Measurements from ENCODE around the gene DNER. TPM values are rescaled to one million over a fixed set of nuclear protein-coding genes. Genes with fewer than 3 reads are reported as not detected.

The DNER gene
- total RNA-seq, 2 donors from 2014 or later = 0.11 to 0.18 TPM

- H3K36me3 ChIP-seq (ENCODE audit: control insufficient read depth, insufficient read depth, low read length) = no peaks in the 10 kb centered on the region
- Mint-ChIP-seq H3K4me1 (peaks cover 9% of the 10 kb centered on the region), H3K4me3 (no peak overlapping the region), H3K27me3 (ENCODE audit: insufficient read depth) (no peaks in the 10 kb centered on the region), H3K36me3 (ENCODE audit: low read depth) (no peaks in the 10 kb centered on the region), H3K9me3 (peaks cover 15% of the 10 kb centered on the region), H3K27ac (no peak overlapping the region)
- TF ChIP-seq CTCF (conservative IDR thresholded peaks at IDR 0.05) = no peak
- no peak for DNase-seq
- peaks cover 13% of the 10 kb centered on the region for H3K9me3 ChIP-seq (ENCODE audit: control insufficient read depth, low read length)
- 66 to 79% methylated on average over 6 to 8 of the region's 8 CpGs for WGBS, 2 experiments (ENCODE audit: insufficient coverage in 1 of 2, insufficient read length in 1 of 2)
- H3K27ac ChIP-seq (ENCODE audit: low read depth, low read length) = no peak overlapping the region
- no peaks in the 10 kb centered on the region for H3K4me1 ChIP-seq (ENCODE audit: control insufficient read depth, insufficient read depth, low read length)
- no peak overlapping the region for H3K4me3 ChIP-seq (ENCODE audit: low read length)
- no peaks in the 10 kb centered on the region for H3K27me3 ChIP-seq (ENCODE audit: control insufficient read depth, insufficient read depth, low read length, poor library complexity, severe bottlenecking)
- H3K9ac ChIP-seq (ENCODE audit: extremely low read depth, low read length, poor library complexity, severe bottlenecking) = no peak overlapping the region
These were observed 228.5 kb downstream of the DNER start for GRCh38 chr2:229485857-229486256.

GRCh38 chr2:229477269-229477755 lies 237.0 kb downstream of the DNER start:
- H3K4me3 Mint-ChIP-seq = no peak overlapping the region
- no peaks in the 10 kb centered on the region for H3K36me3 Mint-ChIP-seq (ENCODE audit: low read depth)
- H3K9ac ChIP-seq (ENCODE audit: extremely low read depth, low read length, poor library complexity, severe bottlenecking) = no peak overlapping the region
- H3K36me3 ChIP-seq (ENCODE audit: control insufficient read depth, insufficient read depth, low read length) = no peaks in the 10 kb centered on the region
- H3K27ac Mint-ChIP-seq = no peak overlapping the region
- H3K4me3 ChIP-seq (ENCODE audit: low read length) = no peak overlapping the region
- H3K27me3 ChIP-seq (ENCODE audit: control insufficient read depth, insufficient read depth, low read length, poor library complexity, severe bottlenecking) = no peaks in the 10 kb centered on the region
- 88 to 94% methylated on average over 3 to 4 of the region's 4 CpGs for WGBS, 2 experiments (ENCODE audit: insufficient coverage in 1 of 2, insufficient read length in 1 of 2)
- no peaks in the 10 kb centered on the region for H3K4me1 Mint-ChIP-seq
- H3K4me1 ChIP-seq (ENCODE audit: control insufficient read depth, insufficient read depth, low read length) = peaks cover 3% of the 10 kb centered on the region
- no peak for DNase-seq
- H3K9me3 Mint-ChIP-seq = no peaks in the 10 kb centered on the region
- H3K9me3 ChIP-seq (ENCODE audit: control insufficient read depth, low read length) = no peaks in the 10 kb centered on the region
- H3K27me3 Mint-ChIP-seq (ENCODE audit: insufficient read depth) = no peaks in the 10 kb centered on the region
- H3K27ac ChIP-seq (ENCODE audit: low read depth, low read length) = no peak overlapping the region
- no peak for TF ChIP-seq CTCF (conservative IDR thresholded peaks at IDR 0.05)

GRCh38 chr2:229475778-229476177 lies 238.6 kb downstream of the DNER start:
- DNase-seq = no peak
- H3K4me1 ChIP-seq (ENCODE audit: control insufficient read depth, insufficient read depth, low read length) = peaks cover 3% of the 10 kb centered on the region
- H3K4me3 ChIP-seq (ENCODE audit: low read length) = no peak overlapping the region
- H3K9me3 Mint-ChIP-seq = no peaks in the 10 kb centered on the region
- no peak overlapping the region for H3K9ac ChIP-seq (ENCODE audit: extremely low read depth, low read length, poor library complexity, severe bottlenecking)
- no peak overlapping the region for H3K27ac ChIP-seq (ENCODE audit: low read depth, low read length)
- TF ChIP-seq CTCF (conservative IDR thresholded peaks at IDR 0.05) = no peak
- no peaks in the 10 kb centered on the region for H3K27me3 ChIP-seq (ENCODE audit: control insufficient read depth, insufficient read depth, low read length, poor library complexity, severe bottlenecking)
- H3K36me3 ChIP-seq (ENCODE audit: control insufficient read depth, insufficient read depth, low read length) = no peaks in the 10 kb centered on the region
- H3K27ac Mint-ChIP-seq = no peak overlapping the region
- no peaks in the 10 kb centered on the region for H3K27me3 Mint-ChIP-seq (ENCODE audit: insufficient read depth)
- H3K4me1 Mint-ChIP-seq = no peaks in the 10 kb centered on the region
- no peaks in the 10 kb centered on the region for H3K36me3 Mint-ChIP-seq (ENCODE audit: low read depth)
- no peaks in the 10 kb centered on the region for H3K9me3 ChIP-seq (ENCODE audit: control insufficient read depth, low read length)
- no peak overlapping the region for H3K4me3 Mint-ChIP-seq
- WGBS, 2 experiments (ENCODE audit: insufficient coverage in 1 of 2, insufficient read length in 1 of 2) = 68 to 70% methylated on average over 3 to 7 of the region's 7 CpGs
